ENCODE data around the gene PTPRG. TPM values are rescaled to one million over a fixed set of nuclear protein-coding genes. Genes with fewer than 3 reads are reported as not detected.

Gene PTPRG
- total RNA-seq, 2 donors from 2014 or later = 33.9 to 39.2 TPM

- no peak for TF ChIP-seq CTCF (IDR thresholded peaks at IDR 0.05)
- H3K4me1 ChIP-seq = peaks cover 0 to 43% of the 10 kb centered on the region in 2 donors
Measured at GRCh38 chr3:61667383-61667782, 106.0 kb downstream of the PTPRG start.

GRCh38 chr3:61667814-61668213 is 106.4 kb downstream of the PTPRG start:
- Histone ChIP-seq H3K36me3 (no peaks in the 10 kb centered on the region), H3K4me1 (peaks cover 0 to 43% of the 10 kb centered on the region in 2 donors), H3K27me3 (no peaks in the 10 kb centered on the region), H3K4me3 (no peak overlapping the region), H3K27ac (no peak overlapping the region), H3K9me3 (no peaks in the 10 kb centered on the region)
- no peak for DNase-seq (ENCODE audit: low spot score)
- no peak for TF ChIP-seq CTCF (IDR thresholded peaks at IDR 0.05)

More at GRCh38 chr3:61667383-61667782, 106.0 kb downstream of the PTPRG start:
- Histone ChIP-seq H3K9me3 (no peaks in the 10 kb centered on the region), H3K4me3 (no peak overlapping the region), H3K36me3 (no peaks in the 10 kb centered on the region), H3K27me3 (no peaks in the 10 kb centered on the region), H3K27ac (no peak overlapping the region)
- no peak for DNase-seq (ENCODE audit: low spot score)

- Histone ChIP-seq H3K9me3 (no peaks in the 10 kb centered on the region), H3K27me3 (no peaks in the 10 kb centered on the region), H3K4me3 (no peak overlapping the region), H3K36me3 (no peaks in the 10 kb centered on the region), H3K27ac (no peak overlapping the region), H3K4me1 (peaks cover 0 to 41% of the 10 kb centered on the region in 2 donors)
- no peak for TF ChIP-seq CTCF (IDR thresholded peaks at IDR 0.05)
- no peak for DNase-seq (ENCODE audit: low spot score)
Measured at GRCh38 chr3:61668317-61668864, 107.0 kb downstream of the PTPRG start.

GRCh38 chr3:61669203-61669602 is 107.8 kb downstream of the PTPRG start:
- Histone ChIP-seq H3K4me1 (peaks cover 0 to 32% of the 10 kb centered on the region in 2 donors), H3K4me3 (no peak overlapping the region), H3K27ac (no peak overlapping the region), H3K27me3 (no peaks in the 10 kb centered on the region), H3K9me3 (no peaks in the 10 kb centered on the region), H3K36me3 (no peaks in the 10 kb centered on the region)
- TF ChIP-seq CTCF (IDR thresholded peaks at IDR 0.05) = no peak
- no peak for DNase-seq (ENCODE audit: low spot score)

- Histone ChIP-seq H3K9me3 (no peaks in the 10 kb centered on the region), H3K36me3 (no peaks in the 10 kb centered on the region), H3K27ac (no peak overlapping the region), H3K27me3 (no peaks in the 10 kb centered on the region), H3K4me3 (no peak overlapping the region), H3K4me1 (peaks cover 0 to 29% of the 10 kb centered on the region in 2 donors)
- TF ChIP-seq CTCF (IDR thresholded peaks at IDR 0.05) = no peak
- DNase-seq (ENCODE audit: low spot score) = no peak
Measured at GRCh38 chr3:61669668-61670299, 108.4 kb downstream of the PTPRG start.

- DNase-seq (ENCODE audit: low spot score) = no peak
- H3K36me3 ChIP-seq = no peaks in the 10 kb centered on the region
- TF ChIP-seq CTCF (IDR thresholded peaks at IDR 0.05) = no peak
- H3K4me1 ChIP-seq = peaks cover 0 to 13% of the 10 kb centered on the region in 2 donors
- H3K27ac ChIP-seq = no peak overlapping the region
- no peaks in the 10 kb centered on the region for H3K9me3 ChIP-seq
- no peak overlapping the region for H3K4me3 ChIP-seq
- H3K27me3 ChIP-seq = no peaks in the 10 kb centered on the region
Measured at GRCh38 chr3:61673651-61674050, 112.3 kb downstream of the PTPRG start.
